HG03571 (cell line): ENCODE measurements around the gene SYTL2.
A peak's percentile ranks its signal among the peaks of the same experiment; 100 is the strongest.
"Not testable (repeated sequence)": the region's sequence is repeated elsewhere in the genome, so short reads cannot be mapped to it uniquely, and the experiment has no call there.

Experiments
- ATAC-seq: cut with Tn5 transposase; IDR thresholded peaks from one replicate; pipeline ENCODE4 v1.9.1; 2021; ENCODE audit not compliant: unreplicated experiment

Gene SYTL2

GRCh38 chr11:85661972-85662664 is 148.8 kb downstream of the SYTL2 start:
- ATAC-seq: no peak

GRCh38 chr11:85658180-85658579 is 152.8 kb downstream of the SYTL2 start:
- ATAC-seq: no peak

- ATAC-seq: no peak
Observed at GRCh38 chr11:85656777-85657176, 154.2 kb downstream of the SYTL2 start.

- not testable (repeated sequence) for ATAC-seq
Observed at GRCh38 chr11:85654343-85654742, 156.6 kb downstream of the SYTL2 start.

- no peak for ATAC-seq
Observed at GRCh38 chr11:85652786-85653447, 158.0 kb downstream of the SYTL2 start.

GRCh38 chr11:85651118-85651517 is 159.8 kb downstream of the SYTL2 start:
- ATAC-seq: no peak

GRCh38 chr11:85647604-85648299 is 163.2 kb downstream of the SYTL2 start, which contains the start of gene TMEM126A:
Gene TMEM126A, plus strand, starts transcription at chr11:85647967. Its CDS starts 2,289 bp downstream, at chr11:85650256.
- peak; percentile 100 for ATAC-seq

GRCh38 chr11:85647078-85647477 is 163.9 kb downstream of the SYTL2 start:
- no peak for ATAC-seq
